Thyroid gland (tissue), 4 donors: ENCODE data around the gene CENPV. TPM values are rescaled to one million over a fixed set of nuclear protein-coding genes. Genes with fewer than 3 reads are reported as not detected.

Source experiments
- DNase-seq, 2 donors: peaks; one replicate each; pipeline ENCODE4 v3.0.0-alpha.2; 2019
- H3K27ac ChIP-seq, 3 donors: fragments of 200-600 bp; sonication (generic); 1 replicate in 2 of 3; 2 replicates in 1 of 3; pipeline ENCODE4 v1.5.1; 2016 to 2019; ENCODE audit warnings: mild to moderate bottlenecking in 1 of 3, moderate library complexity in 1 of 3
- H3K27me3 ChIP-seq: fragments of 200-600 bp; sonication (generic); one replicate; pipeline ENCODE4 v1.5.1; 2019
- H3K36me3 ChIP-seq, 2 donors: fragments of 200-600 bp; sonication (generic); one replicate each; pipeline ENCODE4 v1.5.1; 2016 to 2019
- H3K4me1 ChIP-seq, 2 donors: fragments of 200-600 bp; sonication (generic); one replicate each; pipeline ENCODE4 v1.5.1; 2017 to 2019
- H3K4me3 ChIP-seq, 3 donors: fragments of 200-600 bp; sonication (generic); replicated peaks in 1 of 3; 1 replicate in 2 of 3; 2 replicates in 1 of 3; pipeline ENCODE4 v1.5.1; 2016; ENCODE audit warnings: mild to moderate bottlenecking in 1 of 3
- H3K9me3 ChIP-seq: fragments of 200-600 bp; sonication (generic); one replicate; pipeline ENCODE4 v1.5.1; 2017
- CTCF ChIP-seq, 6 experiments: fragments of 200-600 bp in 3 of 6; fragments of 450-650 bp in 3 of 6; sonication (generic) in 3 of 6; IDR thresholded peaks; one replicate each; pipeline ENCODE4 v1.5.1; 2016 to 2019; ENCODE audit warnings: antibody characterized with exemption in 6 of 6, mild to moderate bottlenecking in 2 of 6, inconsistent platforms in 1 of 6, moderate library complexity in 1 of 6
- POLR2A ChIP-seq, 2 donors: fragments of 450-650 bp; IDR thresholded peaks; one replicate each; pipeline ENCODE4 v1.6.1; 2017; ENCODE audit warnings: antibody characterized with exemption in 2 of 2, mild to moderate bottlenecking in 2 of 2, moderate library complexity in 1 of 2
- WGBS, 2 donors: methylation state at CpG; one replicate each; pipeline ENCODE4 v1.1.5; 2017; 5-methylcytosine and 5-hydroxymethylcytosine counted together
- intact Hi-C: fragments of 100-400 bp; cut with DNase I; formaldehyde crosslinking; loops from one replicate; pipeline ENCODE4 v1.15.1; 2023
- total RNA-seq, 4 donors: library from RNA; depleted of rRNA; stranded (reverse); fragments of >200 nt; gene quantifications; one replicate each; pipeline ENCODE4 v1.2.3, GENCODE V29; 2016

Gene CENPV
- total RNA-seq, 4 donors from 2014 or later, result 4.3 to 16.7 (median 12.8) TPM

DNA sequence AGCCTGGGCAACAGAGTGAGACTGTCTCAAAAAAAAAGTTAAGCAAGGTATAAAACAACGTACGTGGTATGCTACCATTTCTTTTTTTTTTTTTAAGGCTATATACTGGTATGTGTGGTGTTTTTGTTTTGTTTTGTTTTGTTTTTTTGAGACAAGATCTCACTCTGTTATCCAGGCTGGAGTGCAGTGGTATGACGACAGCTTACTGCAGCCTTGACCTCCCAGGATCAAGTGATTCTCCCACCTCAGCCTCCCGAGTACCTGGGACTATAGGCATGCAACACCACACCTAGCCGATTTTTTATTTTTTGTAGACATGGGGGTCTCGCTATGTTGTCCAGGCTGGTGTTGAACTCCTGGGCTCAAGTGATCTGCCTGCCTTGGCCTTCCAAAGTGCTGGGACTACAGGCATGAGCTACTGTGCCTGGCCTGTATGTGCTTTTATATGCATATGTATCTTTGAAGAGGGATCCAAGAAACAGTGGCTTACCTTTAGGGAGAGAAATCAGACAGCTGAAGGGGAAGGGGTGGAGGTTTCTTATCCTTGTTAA is 6.5 kb downstream of the CENPV start:
- Histone ChIP-seq H3K36me3 (peaks cover 4 to 5% of the 10 kb centered on the region in 2 donors), H3K4me3 (no peak overlapping the region), H3K27me3 (no peaks in the 10 kb centered on the region), H3K9me3 (no peaks in the 10 kb centered on the region), H3K4me1 (peaks cover under 1 to 1% of the 10 kb centered on the region in 2 donors), H3K27ac (no peak overlapping the region)
- WGBS, 2 donors, result 95 to 96% methylated on average over 6 of the region's 6 CpGs
- TF ChIP-seq POLR2A (IDR thresholded peaks at IDR 0.05) (no peak), CTCF (IDR thresholded peaks at IDR 0.05) (no peak)
- DNase-seq, result no peak
- intact Hi-C loops, result no loop called here

DNA sequence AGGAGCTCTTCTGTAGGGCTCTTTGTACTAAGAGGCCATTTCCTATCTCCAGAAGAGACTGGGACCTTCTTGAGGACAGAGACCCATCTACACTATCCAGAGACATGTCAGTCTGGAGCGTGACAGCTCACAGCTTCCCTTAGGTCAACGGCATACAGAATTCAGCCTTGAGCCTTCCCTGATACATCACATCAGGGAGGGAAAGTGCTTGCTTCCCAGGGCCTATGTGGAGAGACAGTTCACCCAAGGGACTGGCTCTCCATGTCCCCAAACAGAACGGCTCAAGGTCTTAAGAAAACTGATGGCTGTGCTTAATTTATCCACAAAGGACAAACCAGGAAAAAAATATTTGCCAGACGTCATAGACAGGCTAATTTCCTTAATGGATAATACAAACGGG is 7.7 kb downstream of the CENPV start:
- no peak for DNase-seq
- Histone ChIP-seq H3K4me3 (no peak overlapping the region), H3K9me3 (no peaks in the 10 kb centered on the region), H3K36me3 (peaks cover 4 to 5% of the 10 kb centered on the region in 2 donors), H3K27me3 (no peaks in the 10 kb centered on the region), H3K4me1 (no peaks in the 10 kb centered on the region), H3K27ac (no peak overlapping the region)
- intact Hi-C loops, result no loop called here
- 86 to 88% methylated on average over 5 of the region's 5 CpGs for WGBS, 2 donors
- TF ChIP-seq CTCF (IDR thresholded peaks at IDR 0.05), result no peak
- TF ChIP-seq POLR2A (IDR thresholded peaks at IDR 0.05), result no peak

GRCh38 chr17:16343569-16343968 is 9.7 kb downstream of the CENPV start:
- Histone ChIP-seq H3K9me3 (no peaks in the 10 kb centered on the region), H3K27ac (no peak overlapping the region), H3K4me1 (no peaks in the 10 kb centered on the region), H3K36me3 (peaks cover 4 to 5% of the 10 kb centered on the region in 2 donors), H3K27me3 (no peaks in the 10 kb centered on the region), H3K4me3 (no peak overlapping the region)
- intact Hi-C loops, result no loop called here
- no peak for DNase-seq
- TF ChIP-seq POLR2A (IDR thresholded peaks at IDR 0.05) (no peak), CTCF (IDR thresholded peaks at IDR 0.05) (no peak)
- 91 to 100% methylated on average over 3 of the region's 3 CpGs for WGBS, 2 donors

- Histone ChIP-seq H3K4me1 (no peaks in the 10 kb centered on the region), H3K9me3 (no peaks in the 10 kb centered on the region), H3K27me3 (no peaks in the 10 kb centered on the region), H3K4me3 (no peak overlapping the region), H3K36me3 (peaks cover 4 to 5% of the 10 kb centered on the region in 2 donors), H3K27ac (no peak overlapping the region)
- 92 to 93% methylated on average over 4 of the region's 4 CpGs for WGBS, 2 donors
- no peak for DNase-seq
- intact Hi-C loops, result no loop called here
- no peak for TF ChIP-seq CTCF (IDR thresholded peaks at IDR 0.05)
- TF ChIP-seq POLR2A (IDR thresholded peaks at IDR 0.05), result no peak
Measured at GRCh38 chr17:16342979-16343378, 10.3 kb downstream of the CENPV start.

DNA sequence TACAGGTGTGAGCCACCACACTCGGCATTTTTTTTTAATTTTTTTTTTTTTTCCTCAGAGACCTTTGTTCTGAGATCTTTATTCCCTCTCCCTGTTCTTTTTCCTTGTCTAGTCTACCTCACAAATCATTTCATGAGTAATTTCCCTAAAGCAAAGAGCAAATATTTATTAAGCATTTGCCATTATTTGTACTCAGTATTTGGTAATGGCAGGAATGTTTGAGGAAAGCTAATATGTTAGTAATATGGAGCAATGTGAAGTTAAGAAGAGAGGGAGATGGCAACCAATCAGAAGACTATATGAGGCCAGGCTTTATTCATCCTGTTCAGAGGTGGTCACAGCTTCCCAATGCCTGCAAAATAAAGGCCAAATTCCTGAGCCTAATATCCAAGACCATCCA is 13.3 kb downstream of the CENPV start:
- WGBS, 2 donors, result 97% methylated on average over 1 of the region's 1 CpG
- no peaks in the 10 kb centered on the region for H3K9me3 ChIP-seq
- H3K4me3 ChIP-seq, result no peak overlapping the region
- no peak overlapping the region for H3K27ac ChIP-seq
- no peaks in the 10 kb centered on the region for H3K27me3 ChIP-seq
- intact Hi-C loops, result no loop called here
- H3K4me1 ChIP-seq, result no peaks in the 10 kb centered on the region
- TF ChIP-seq POLR2A (IDR thresholded peaks at IDR 0.05) (no peak), CTCF (IDR thresholded peaks at IDR 0.05) (no peak)
- H3K36me3 ChIP-seq, result peaks cover 4 to 5% of the 10 kb centered on the region in 2 donors
- no peak for DNase-seq
